ENCODE results near the gene PLXNA4. TPM values are rescaled to one million over a fixed set of nuclear protein-coding genes. Genes with fewer than 3 reads are reported as not detected.

The PLXNA4 gene
- total RNA-seq, 1 experiment from 2014 or later, result 1.0 TPM

DNA sequence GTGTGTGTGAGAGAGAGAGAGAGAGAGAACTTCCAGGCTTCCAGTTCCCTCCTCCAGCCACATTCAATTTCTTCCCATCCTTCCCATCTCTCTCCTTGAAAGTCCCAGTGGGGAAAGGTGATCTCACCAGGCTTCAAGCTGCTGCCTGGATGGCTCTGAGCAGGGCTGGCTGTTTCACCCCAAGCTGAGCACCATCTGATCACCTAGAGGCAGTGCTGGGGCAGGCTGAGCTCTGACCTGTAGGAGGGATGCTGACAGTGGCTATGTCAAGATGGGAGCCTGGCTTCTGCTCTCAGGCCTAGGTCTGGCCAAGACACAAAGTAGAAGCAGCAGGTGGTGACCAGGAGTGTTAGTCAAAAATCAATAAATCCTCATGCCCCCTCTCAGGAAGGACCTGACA is 370.8 kb downstream of the PLXNA4 start:
- DNase-seq, result peak in 1 of 2 experiments; percentile 33
- Histone ChIP-seq H4K20me1 (ENCODE audit: insufficient read depth) (no peaks in the 10 kb centered on the region), H3K27me3 (ENCODE audit: insufficient read depth, low read depth) (peaks cover 100% of the 10 kb centered on the region), H3K79me2 (ENCODE audit: low read depth) (no peaks in the 10 kb centered on the region), H3K9me3 (ENCODE audit: insufficient read depth, low read depth) (no peaks in the 10 kb centered on the region), H3K4me3 (no peak overlapping the region), H3K4me2 (no peak overlapping the region), H3K36me3 (ENCODE audit: low read depth) (no peaks in the 10 kb centered on the region), H3K27ac (no peak overlapping the region), H3K9me2 (ENCODE audit: insufficient read depth) (no peaks in the 10 kb centered on the region), H3K4me1 (replicated peaks; ENCODE audit: insufficient read depth) (no peaks in the 10 kb centered on the region), H3F3A (ENCODE audit: insufficient read depth, low read depth) (no peaks in the 10 kb centered on the region), H2AFZ (no peak overlapping the region)
- ChIA-PET POLR2A (ENCODE audit: unreplicated experiment) (no interaction called here), CTCF (no interaction called here)
- BruUV-seq (replicated peaks), result no TSS peak
- TF ChIP-seq EZH2 (IDR thresholded peaks at IDR 0.05; ENCODE audit: low read depth), result no peak
- TF ChIP-seq, protein P1, sequence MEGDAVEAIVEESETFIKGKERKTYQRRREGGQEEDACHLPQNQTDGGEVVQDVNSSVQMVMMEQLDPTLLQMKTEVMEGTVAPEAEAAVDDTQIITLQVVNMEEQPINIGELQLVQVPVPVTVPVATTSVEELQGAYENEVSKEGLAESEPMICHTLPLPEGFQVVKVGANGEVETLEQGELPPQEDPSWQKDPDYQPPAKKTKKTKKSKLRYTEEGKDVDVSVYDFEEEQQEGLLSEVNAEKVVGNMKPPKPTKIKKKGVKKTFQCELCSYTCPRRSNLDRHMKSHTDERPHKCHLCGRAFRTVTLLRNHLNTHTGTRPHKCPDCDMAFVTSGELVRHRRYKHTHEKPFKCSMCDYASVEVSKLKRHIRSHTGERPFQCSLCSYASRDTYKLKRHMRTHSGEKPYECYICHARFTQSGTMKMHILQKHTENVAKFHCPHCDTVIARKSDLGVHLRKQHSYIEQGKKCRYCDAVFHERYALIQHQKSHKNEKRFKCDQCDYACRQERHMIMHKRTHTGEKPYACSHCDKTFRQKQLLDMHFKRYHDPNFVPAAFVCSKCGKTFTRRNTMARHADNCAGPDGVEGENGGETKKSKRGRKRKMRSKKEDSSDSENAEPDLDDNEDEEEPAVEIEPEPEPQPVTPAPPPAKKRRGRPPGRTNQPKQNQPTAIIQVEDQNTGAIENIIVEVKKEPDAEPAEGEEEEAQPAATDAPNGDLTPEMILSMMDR (conservative IDR thresholded peaks at IDR 0.05), result no peak
- intact Hi-C loops (cut with micrococcal nuclease; ENCODE audit: unreplicated experiment), result no loop called here

GRCh38 chr7:132203021-132203420 is 373.2 kb downstream of the PLXNA4 start:
- Histone ChIP-seq H3K9me3 (ENCODE audit: insufficient read depth, low read depth) (no peaks in the 10 kb centered on the region), H3K79me2 (ENCODE audit: low read depth) (no peaks in the 10 kb centered on the region), H3K36me3 (ENCODE audit: low read depth) (no peaks in the 10 kb centered on the region), H3F3A (ENCODE audit: insufficient read depth, low read depth) (no peaks in the 10 kb centered on the region), H2AFZ (no peak overlapping the region), H3K27ac (no peak overlapping the region), H3K4me2 (no peak overlapping the region), H3K9me2 (ENCODE audit: insufficient read depth) (no peaks in the 10 kb centered on the region), H4K20me1 (ENCODE audit: insufficient read depth) (no peaks in the 10 kb centered on the region), H3K4me3 (no peak overlapping the region), H3K4me1 (replicated peaks; ENCODE audit: insufficient read depth) (no peaks in the 10 kb centered on the region), H3K27me3 (ENCODE audit: insufficient read depth, low read depth) (peaks cover 100% of the 10 kb centered on the region)
- intact Hi-C loops (cut with micrococcal nuclease; ENCODE audit: unreplicated experiment), result no loop called here
- BruUV-seq (replicated peaks), result no TSS peak
- CTCF ChIA-PET, result no interaction called here
- POLR2A ChIA-PET (ENCODE audit: unreplicated experiment), result no interaction called here
- no peak for TF ChIP-seq EZH2 (IDR thresholded peaks at IDR 0.05; ENCODE audit: low read depth)
- TF ChIP-seq, protein P1 (conservative IDR thresholded peaks at IDR 0.05), result no peak
- DNase-seq, result peak in 1 of 2 experiments; percentile 29

DNA sequence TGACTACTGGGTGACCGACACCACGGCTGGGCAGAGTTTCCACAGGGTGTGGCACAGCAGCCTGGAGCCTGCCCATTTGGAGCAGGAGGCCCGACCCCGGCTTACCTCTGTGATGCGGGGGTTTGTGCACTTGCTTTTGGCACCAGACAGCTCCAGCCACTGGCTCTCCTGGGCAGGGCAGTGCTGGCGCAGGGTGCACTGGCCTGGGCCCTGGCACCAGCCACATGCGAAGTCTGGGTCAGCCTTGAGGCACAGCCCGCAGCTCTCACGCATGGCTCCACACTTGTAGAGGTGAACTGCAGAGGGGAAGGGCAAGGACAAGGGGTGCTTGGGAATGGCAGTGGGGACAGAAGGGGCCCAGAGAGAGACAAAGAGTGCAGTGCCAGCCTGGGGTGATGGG is 373.7 kb downstream of the PLXNA4 start:
- Histone ChIP-seq H4K20me1 (ENCODE audit: insufficient read depth) (no peaks in the 10 kb centered on the region), H2AFZ (no peak overlapping the region), H3K4me1 (replicated peaks; ENCODE audit: insufficient read depth) (no peaks in the 10 kb centered on the region), H3K27ac (no peak overlapping the region), H3F3A (ENCODE audit: insufficient read depth, low read depth) (no peaks in the 10 kb centered on the region), H3K9me3 (ENCODE audit: insufficient read depth, low read depth) (no peaks in the 10 kb centered on the region), H3K4me3 (no peak overlapping the region), H3K36me3 (ENCODE audit: low read depth) (no peaks in the 10 kb centered on the region), H3K79me2 (ENCODE audit: low read depth) (no peaks in the 10 kb centered on the region), H3K9me2 (ENCODE audit: insufficient read depth) (no peaks in the 10 kb centered on the region), H3K4me2 (no peak overlapping the region), H3K27me3 (ENCODE audit: insufficient read depth, low read depth) (peaks cover 100% of the 10 kb centered on the region)
- intact Hi-C loops (cut with micrococcal nuclease; ENCODE audit: unreplicated experiment), result no loop called here
- no peak for TF ChIP-seq EZH2 (IDR thresholded peaks at IDR 0.05; ENCODE audit: low read depth)
- TF ChIP-seq, protein P1 (conservative IDR thresholded peaks at IDR 0.05), result no peak
- CTCF ChIA-PET, result no interaction called here
- POLR2A ChIA-PET (ENCODE audit: unreplicated experiment), result no interaction called here
- DNase-seq, result peak in 1 of 2 experiments; percentile 31
- no TSS peak for BruUV-seq (replicated peaks)

Data from PC-9 (cell line).